Tibial nerve (tissue), 4 donors: Measurements from ENCODE around the gene FOXD4L3.
"Not testable (repeated sequence)": the region's sequence is repeated elsewhere in the genome, so short reads cannot be mapped to it uniquely, and the experiment has no call there.

Experiments used
- CTCF ChIP-seq, 5 experiments: fragments of 200-600 bp in 3 of 5; fragments of 450-650 bp in 2 of 5; sonication (generic) in 3 of 5; IDR thresholded peaks; one replicate each; pipeline ENCODE4 v1.5.1; 2016 to 2019; ENCODE audit warnings: antibody characterized with exemption in 5 of 5, mild to moderate bottlenecking in 3 of 5, moderate library complexity in 2 of 5
- EP300 ChIP-seq, 2 donors: sonication (generic); formaldehyde crosslinking; IDR thresholded peaks; one replicate each; pipeline ENCODE4 v1.6.1; 2017; ENCODE audit warnings: antibody characterized with exemption in 2 of 2, mild to moderate bottlenecking in 1 of 2
- POLR2A ChIP-seq, 2 donors: fragments of 450-650 bp; IDR thresholded peaks; one replicate each; pipeline ENCODE4 v1.6.1; 2017; ENCODE audit warnings: antibody characterized with exemption in 2 of 2, mild to moderate bottlenecking in 2 of 2, moderate library complexity in 2 of 2

- not testable (repeated sequence) for TF ChIP-seq CTCF, POLR2A, EP300 (IDR thresholded peaks at IDR 0.05)
Measured at GRCh38 chr9:68336639-68337339, 34.1 kb downstream of the FOXD4L3 start.
